Thoracic aorta (tissue), 2 donors: Measurements from ENCODE around the gene RXFP2. TPM values are rescaled to one million over a fixed set of nuclear protein-coding genes. Genes with fewer than 3 reads are reported as not detected.

Experiments
- ATAC-seq: fragments of 150-250 bp; one replicate; pipeline ENCODE4 v1.8.0; 2017; ENCODE audit warnings: low read depth; ENCODE audit not compliant: insufficient number of reproducible peaks, low FRiP score
- DNase-seq: peaks from one replicate; pipeline ENCODE4 v3.0.0-alpha.2; 2020; ENCODE audit warnings: low spot score
- H3K27ac ChIP-seq, 2 donors: fragments of 200-600 bp; sonication (generic); 1 replicate in 1 of 2; 2 replicates in 1 of 2; pipeline ENCODE4 v1.5.1; 2016; ENCODE audit warnings: mild to moderate bottlenecking in 2 of 2, moderate library complexity in 2 of 2
- H3K27me3 ChIP-seq: fragments of 200-600 bp; sonication (generic); replicated peaks from 2 replicates; pipeline ENCODE4 v1.6.0; 2016; ENCODE audit warnings: mild to moderate bottlenecking; ENCODE audit not compliant: insufficient read depth
- H3K36me3 ChIP-seq: fragments of 200-600 bp; sonication (generic); one replicate; pipeline ENCODE4 v1.5.1; 2016
- H3K4me1 ChIP-seq, 2 donors: fragments of 200-600 bp; sonication (generic); 1 replicate in 1 of 2; 2 replicates in 1 of 2; pipeline versions ENCODE4 v1.5.1 to v1.6.0; 2016; ENCODE audit warnings: low read depth in 2 of 2, mild to moderate bottlenecking in 1 of 2; ENCODE audit not compliant: control insufficient read depth in 1 of 2
- H3K4me3 ChIP-seq: fragments of 200-600 bp; sonication (generic); 2 replicates; pipeline ENCODE4 v1.5.1; 2016; ENCODE audit warnings: mild to moderate bottlenecking
- H3K9me3 ChIP-seq: fragments of 200-600 bp; sonication (generic); 2 replicates; pipeline ENCODE4 v1.5.1; 2016
- CTCF ChIP-seq: fragments of 200-600 bp; sonication (generic); IDR thresholded peaks from one replicate; pipeline ENCODE4 v1.5.1; 2019; ENCODE audit warnings: antibody characterized with exemption
- total RNA-seq, 2 donors: library from RNA; depleted of rRNA; stranded (reverse); fragments of >200 nt; gene quantifications; one replicate each; pipeline versions ENCODE4 v1.1.0 to v1.2.3, GENCODE V29; 2016

RXFP2 gene
- total RNA-seq, result 1 to 10 TPM in 1 of 2 donors, under 1 TPM in 1; 0.21 to 3.0 TPM

- no peak for TF ChIP-seq CTCF
- no peak within 1 kb of the TSS for H3K27ac ChIP-seq
- no peaks in the 10 kb centered on the region for H3K27me3 ChIP-seq
- H3K36me3 ChIP-seq, result no peaks in the 10 kb centered on the region
- DNase-seq, result no peak
- no peak within 1 kb of the TSS for H3K4me3 ChIP-seq
- ATAC-seq, result no peak
- peaks cover 0 to 5% of the 10 kb centered on the region in 2 donors for H3K4me1 ChIP-seq
- H3K9me3 ChIP-seq, result no peaks in the 10 kb centered on the region
These were observed at the start of gene RXFP2 for GRCh38 chr13:31739226-31739625. Gene RXFP2 (plus strand): TSS chr13:31739526. CDS start chr13:31739613, 87 bp downstream.

- no peaks in the 10 kb centered on the region for H3K36me3 ChIP-seq
- no peak overlapping the region for H3K4me3 ChIP-seq
- no peaks in the 10 kb centered on the region for H3K4me1 ChIP-seq
- no peaks in the 10 kb centered on the region for H3K9me3 ChIP-seq
- TF ChIP-seq CTCF, result no peak
- no peak for ATAC-seq
- H3K27me3 ChIP-seq, result no peaks in the 10 kb centered on the region
- no peak for DNase-seq
- H3K27ac ChIP-seq, result no peak overlapping the region
These were observed 42.0 kb upstream of the RXFP2 start for GRCh38 chr13:31697290-31697689.

GRCh38 chr13:31699650-31700049, 39.7 kb upstream of the RXFP2 start:
- H3K4me3 ChIP-seq, result no peak overlapping the region
- TF ChIP-seq CTCF, result no peak
- H3K36me3 ChIP-seq, result no peaks in the 10 kb centered on the region
- ATAC-seq (no peak), DNase-seq (no peak)
- H3K4me1 ChIP-seq, result no peaks in the 10 kb centered on the region
- no peaks in the 10 kb centered on the region for H3K9me3 ChIP-seq
- no peak overlapping the region for H3K27ac ChIP-seq
- H3K27me3 ChIP-seq, result no peaks in the 10 kb centered on the region

GRCh38 chr13:31703780-31704179, 35.5 kb upstream of the RXFP2 start:
- Histone ChIP-seq H3K27ac (no peak overlapping the region), H3K27me3 (no peaks in the 10 kb centered on the region), H3K4me3 (no peak overlapping the region), H3K9me3 (no peaks in the 10 kb centered on the region), H3K36me3 (no peaks in the 10 kb centered on the region), H3K4me1 (no peaks in the 10 kb centered on the region)
- TF ChIP-seq CTCF, result no peak
- DNase-seq (no peak), ATAC-seq (no peak)

GRCh38 chr13:31706105-31706504, 33.2 kb upstream of the RXFP2 start:
- H3K27ac ChIP-seq, result no peak overlapping the region
- no peaks in the 10 kb centered on the region for H3K27me3 ChIP-seq
- H3K4me1 ChIP-seq, result no peaks in the 10 kb centered on the region
- no peaks in the 10 kb centered on the region for H3K9me3 ChIP-seq
- DNase-seq (no peak), ATAC-seq (no peak)
- no peak overlapping the region for H3K4me3 ChIP-seq
- no peaks in the 10 kb centered on the region for H3K36me3 ChIP-seq
- TF ChIP-seq CTCF, result no peak
